ENCODE measurements around the gene FAHD2A. TPM values are rescaled to one million over a fixed set of nuclear protein-coding genes. Genes with fewer than 3 reads are reported as not detected.
"Not testable (repeated sequence)": the region's sequence is repeated elsewhere in the genome, so short reads cannot be mapped to it uniquely, and the experiment has no call there.

Gene FAHD2A
- total and polyA plus RNA-seq, 5 donors, result 26.1 to 32.7 (median 31.3) TPM

GRCh38 chr2:95414015-95414594 is 11.6 kb downstream of the FAHD2A start:
- H3K4me3 ChIP-seq (ENCODE audit: low read length); H3K27me3 ChIP-seq (ENCODE audit: control insufficient read depth, insufficient read depth); H3K4me1 ChIP-seq (ENCODE audit: control insufficient read depth, insufficient read depth, low read length); H3K9me3 ChIP-seq (ENCODE audit: control insufficient read depth, low read length); H3K27ac ChIP-seq (ENCODE audit: low read length): not testable (repeated sequence)
- 49% methylated on average over 7 of the region's 9 CpGs for WGBS
- ATAC-seq (peak; percentile 93 to 94), DNase-seq (peak; percentile 85 to 94 (median 92))
- intact Hi-C loops (cut with DNase I), result loop anchor here in 1 of 4 donors (5.0 kb wide), 1 partner anchor 313 kb away; no protein-coding TSS in a partner anchor

GRCh38 chr2:95415138-95415537 is 12.6 kb downstream of the FAHD2A start:
- H3K27me3 ChIP-seq (ENCODE audit: control insufficient read depth, insufficient read depth); H3K4me1 ChIP-seq (ENCODE audit: control insufficient read depth, insufficient read depth, low read length); H3K4me3 ChIP-seq (ENCODE audit: low read length); H3K27ac ChIP-seq (ENCODE audit: low read length); DNase-seq; intact Hi-C loops (cut with DNase I); H3K9me3 ChIP-seq (ENCODE audit: control insufficient read depth, low read length): not testable (repeated sequence)
- 63% methylated on average over 3 of the region's 3 CpGs for WGBS
- peak; percentile 59 to 66 for ATAC-seq

- H3K27me3 ChIP-seq (ENCODE audit: control insufficient read depth, insufficient read depth); DNase-seq; H3K9me3 ChIP-seq (ENCODE audit: control insufficient read depth, low read length); H3K27ac ChIP-seq (ENCODE audit: low read length); H3K4me3 ChIP-seq (ENCODE audit: low read length); intact Hi-C loops (cut with DNase I); ATAC-seq; H3K4me1 ChIP-seq (ENCODE audit: control insufficient read depth, insufficient read depth, low read length): not testable (repeated sequence)
- WGBS, result 84% methylated on average over 16 of the region's 16 CpGs
Observed at GRCh38 chr2:95415561-95415960, 13.1 kb downstream of the FAHD2A start.

- intact Hi-C loops (cut with DNase I); H3K27ac ChIP-seq (ENCODE audit: low read length); H3K4me3 ChIP-seq (ENCODE audit: low read length); H3K27me3 ChIP-seq (ENCODE audit: control insufficient read depth, insufficient read depth); H3K4me1 ChIP-seq (ENCODE audit: control insufficient read depth, insufficient read depth, low read length); H3K9me3 ChIP-seq (ENCODE audit: control insufficient read depth, low read length); ATAC-seq; DNase-seq: not testable (repeated sequence)
- 13% methylated on average over 13 of the region's 30 CpGs for WGBS
Observed at GRCh38 chr2:95427196-95427867, 24.8 kb downstream of the FAHD2A start.

GRCh38 chr2:95429748-95430467 is 27.4 kb downstream of the FAHD2A start:
- peak in 1 of 2 donors; percentile 25 for ATAC-seq
- DNase-seq; H3K27ac ChIP-seq (ENCODE audit: low read length); H3K4me3 ChIP-seq (ENCODE audit: low read length); H3K27me3 ChIP-seq (ENCODE audit: control insufficient read depth, insufficient read depth); H3K9me3 ChIP-seq (ENCODE audit: control insufficient read depth, low read length); intact Hi-C loops (cut with DNase I); H3K4me1 ChIP-seq (ENCODE audit: control insufficient read depth, insufficient read depth, low read length): not testable (repeated sequence)
- WGBS, result no CpG with 5 or more reads among the region's 8 CpGs

- H3K9me3 ChIP-seq (ENCODE audit: control insufficient read depth, low read length); ATAC-seq; H3K4me1 ChIP-seq (ENCODE audit: control insufficient read depth, insufficient read depth, low read length); intact Hi-C loops (cut with DNase I); H3K27ac ChIP-seq (ENCODE audit: low read length); H3K27me3 ChIP-seq (ENCODE audit: control insufficient read depth, insufficient read depth); H3K4me3 ChIP-seq (ENCODE audit: low read length); DNase-seq: not testable (repeated sequence)
- WGBS, result 90% methylated on average over 1 of the region's 4 CpGs
Observed at GRCh38 chr2:95433373-95433772, 30.9 kb downstream of the FAHD2A start.

GRCh38 chr2:95433973-95434372 is 31.5 kb downstream of the FAHD2A start:
- H3K4me3 ChIP-seq (ENCODE audit: low read length); H3K27me3 ChIP-seq (ENCODE audit: control insufficient read depth, insufficient read depth); H3K27ac ChIP-seq (ENCODE audit: low read length); H3K4me1 ChIP-seq (ENCODE audit: control insufficient read depth, insufficient read depth, low read length); intact Hi-C loops (cut with DNase I); ATAC-seq; H3K9me3 ChIP-seq (ENCODE audit: control insufficient read depth, low read length): not testable (repeated sequence)
- WGBS, result 87% methylated on average over 2 of the region's 2 CpGs
- peak in 1 of 3 donors; percentile 9 for DNase-seq

- H3K27ac ChIP-seq (ENCODE audit: low read length); H3K9me3 ChIP-seq (ENCODE audit: control insufficient read depth, low read length); H3K4me3 ChIP-seq (ENCODE audit: low read length); H3K4me1 ChIP-seq (ENCODE audit: control insufficient read depth, insufficient read depth, low read length); intact Hi-C loops (cut with DNase I); H3K27me3 ChIP-seq (ENCODE audit: control insufficient read depth, insufficient read depth): not testable (repeated sequence)
- ATAC-seq (peak; percentile 63 to 81), DNase-seq (peak in 2 of 3 donors; percentile 35 to 47)
- WGBS, result 45% methylated on average over 2 of the region's 3 CpGs
Observed at GRCh38 chr2:95434507-95435076, 32.1 kb downstream of the FAHD2A start.

- ATAC-seq, result peak; percentile 66 to 73
- intact Hi-C loops (cut with DNase I); H3K27ac ChIP-seq (ENCODE audit: low read length); H3K27me3 ChIP-seq (ENCODE audit: control insufficient read depth, insufficient read depth); DNase-seq; H3K4me1 ChIP-seq (ENCODE audit: control insufficient read depth, insufficient read depth, low read length); H3K4me3 ChIP-seq (ENCODE audit: low read length); H3K9me3 ChIP-seq (ENCODE audit: control insufficient read depth, low read length): not testable (repeated sequence)
- no CpG with 5 or more reads among the region's 30 CpGs for WGBS
Observed at GRCh38 chr2:95435162-95435871, 32.8 kb downstream of the FAHD2A start.

- intact Hi-C loops (cut with DNase I); DNase-seq; H3K27me3 ChIP-seq (ENCODE audit: control insufficient read depth, insufficient read depth); H3K4me1 ChIP-seq (ENCODE audit: control insufficient read depth, insufficient read depth, low read length); ATAC-seq; H3K27ac ChIP-seq (ENCODE audit: low read length); H3K4me3 ChIP-seq (ENCODE audit: low read length); H3K9me3 ChIP-seq (ENCODE audit: control insufficient read depth, low read length): not testable (repeated sequence)
- WGBS, result 43% methylated on average over 3 of the region's 5 CpGs
Observed at GRCh38 chr2:95435872-95436209, 33.3 kb downstream of the FAHD2A start.
